Thyroid gland (tissue), 4 donors: ENCODE results near the gene TTC3.

Source experiments
- CTCF ChIP-seq, 6 experiments: fragments of 200-600 bp in 3 of 6; fragments of 450-650 bp in 3 of 6; sonication (generic) in 3 of 6; IDR thresholded peaks; one replicate each; pipeline ENCODE4 v1.5.1; 2016 to 2019; ENCODE audit warnings: antibody characterized with exemption in 6 of 6, mild to moderate bottlenecking in 2 of 6, inconsistent platforms in 1 of 6, moderate library complexity in 1 of 6
- POLR2A ChIP-seq, 2 donors: fragments of 450-650 bp; IDR thresholded peaks; one replicate each; pipeline ENCODE4 v1.6.1; 2017; ENCODE audit warnings: antibody characterized with exemption in 2 of 2, mild to moderate bottlenecking in 2 of 2, moderate library complexity in 1 of 2

GRCh38 chr21:37040212-37040611, 32.8 kb upstream of the TTC3 start:
- TF ChIP-seq CTCF (IDR thresholded peaks at IDR 0.05) (no peak), POLR2A (IDR thresholded peaks at IDR 0.05) (no peak)
